ENCODE data around the gene TRAPPC4. TPM values are rescaled to one million over a fixed set of nuclear protein-coding genes. Genes with fewer than 3 reads are reported as not detected.
"Not testable (repeated sequence)": the region's sequence is repeated elsewhere in the genome, so short reads cannot be mapped to it uniquely, and the experiment has no call there.

TRAPPC4 gene
- total and polyA plus RNA-seq, 2 experiments from 2014 or later: 96.1 to 175 TPM

DNA sequence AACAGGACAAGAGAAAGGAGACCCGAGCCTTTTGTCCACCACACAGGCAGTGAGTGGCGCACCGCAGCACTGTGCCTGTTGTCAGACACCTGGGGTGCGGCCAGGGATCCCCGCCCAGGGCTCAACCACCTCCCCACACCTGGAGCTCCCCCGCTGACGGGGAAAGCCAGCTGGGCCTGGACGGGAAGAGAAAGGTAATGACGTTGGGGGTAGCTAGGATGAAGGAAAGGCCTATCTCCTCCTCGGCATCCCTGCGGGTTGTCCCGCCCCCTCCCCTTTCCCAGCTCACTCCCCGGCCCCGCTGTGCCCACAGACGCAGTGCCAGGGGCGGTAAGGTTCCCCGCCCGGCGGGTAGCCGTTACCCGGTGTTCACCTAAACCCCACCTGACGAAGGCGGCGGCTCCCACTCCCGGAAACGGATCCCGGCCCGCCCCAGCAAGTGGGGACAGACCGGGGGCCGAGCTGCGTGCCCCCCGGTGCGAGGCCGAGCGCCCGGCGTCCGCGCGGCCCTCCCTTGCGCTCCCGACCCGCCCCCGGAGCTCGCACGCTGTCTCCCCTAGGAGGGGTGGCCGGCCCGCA lies 37.9 kb downstream of the TRAPPC4 start:
- no peaks in the 10 kb centered on the region for H3K9me3 ChIP-seq (ENCODE audit: low read depth)
- no peak for TF ChIP-seq EZH2phosphoT487 (IDR thresholded peaks at IDR 0.05; ENCODE audit: low read depth, severe bottlenecking, unreplicated experiment)
- no peak for TF ChIP-seq EZH2 (IDR thresholded peaks at IDR 0.05; ENCODE audit: borderline replicate concordance)
- TF ChIP-seq, protein P1, sequence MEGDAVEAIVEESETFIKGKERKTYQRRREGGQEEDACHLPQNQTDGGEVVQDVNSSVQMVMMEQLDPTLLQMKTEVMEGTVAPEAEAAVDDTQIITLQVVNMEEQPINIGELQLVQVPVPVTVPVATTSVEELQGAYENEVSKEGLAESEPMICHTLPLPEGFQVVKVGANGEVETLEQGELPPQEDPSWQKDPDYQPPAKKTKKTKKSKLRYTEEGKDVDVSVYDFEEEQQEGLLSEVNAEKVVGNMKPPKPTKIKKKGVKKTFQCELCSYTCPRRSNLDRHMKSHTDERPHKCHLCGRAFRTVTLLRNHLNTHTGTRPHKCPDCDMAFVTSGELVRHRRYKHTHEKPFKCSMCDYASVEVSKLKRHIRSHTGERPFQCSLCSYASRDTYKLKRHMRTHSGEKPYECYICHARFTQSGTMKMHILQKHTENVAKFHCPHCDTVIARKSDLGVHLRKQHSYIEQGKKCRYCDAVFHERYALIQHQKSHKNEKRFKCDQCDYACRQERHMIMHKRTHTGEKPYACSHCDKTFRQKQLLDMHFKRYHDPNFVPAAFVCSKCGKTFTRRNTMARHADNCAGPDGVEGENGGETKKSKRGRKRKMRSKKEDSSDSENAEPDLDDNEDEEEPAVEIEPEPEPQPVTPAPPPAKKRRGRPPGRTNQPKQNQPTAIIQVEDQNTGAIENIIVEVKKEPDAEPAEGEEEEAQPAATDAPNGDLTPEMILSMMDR (IDR thresholded peaks at IDR 0.05; ENCODE audit: poor library complexity): no peak
- under 1% methylated on average over 36 of the region's 48 CpGs for WGBS (ENCODE audit: low lambda C conversion rate, missing lambda C conversion rate)
- H3K9me2 ChIP-seq (replicated peaks; ENCODE audit: insufficient read depth): no peaks in the 10 kb centered on the region
- no peaks in the 10 kb centered on the region for H3K27me3 ChIP-seq
- H3K36me3 ChIP-seq (replicated peaks; ENCODE audit: insufficient read depth, low read depth): no peaks in the 10 kb centered on the region
- peaks cover 32% of the 10 kb centered on the region for H3K79me2 ChIP-seq
- H3K4me2 ChIP-seq: peak overlapping the region; percentile 96
- peak; percentile 63 for DNase-seq (ENCODE audit: low spot score)
- H3K4me1 ChIP-seq (ENCODE audit: insufficient read depth): peaks cover 13% of the 10 kb centered on the region
- H3K27ac ChIP-seq: peak overlapping the region; percentile 86
- peak overlapping the region; percentile 64 for H3K4me3 ChIP-seq
- peaks cover 6% of the 10 kb centered on the region for H4K20me1 ChIP-seq (ENCODE audit: insufficient read depth, poor library complexity, severe bottlenecking)
- peak overlapping the region; percentile 64 for H2AFZ ChIP-seq

DNA sequence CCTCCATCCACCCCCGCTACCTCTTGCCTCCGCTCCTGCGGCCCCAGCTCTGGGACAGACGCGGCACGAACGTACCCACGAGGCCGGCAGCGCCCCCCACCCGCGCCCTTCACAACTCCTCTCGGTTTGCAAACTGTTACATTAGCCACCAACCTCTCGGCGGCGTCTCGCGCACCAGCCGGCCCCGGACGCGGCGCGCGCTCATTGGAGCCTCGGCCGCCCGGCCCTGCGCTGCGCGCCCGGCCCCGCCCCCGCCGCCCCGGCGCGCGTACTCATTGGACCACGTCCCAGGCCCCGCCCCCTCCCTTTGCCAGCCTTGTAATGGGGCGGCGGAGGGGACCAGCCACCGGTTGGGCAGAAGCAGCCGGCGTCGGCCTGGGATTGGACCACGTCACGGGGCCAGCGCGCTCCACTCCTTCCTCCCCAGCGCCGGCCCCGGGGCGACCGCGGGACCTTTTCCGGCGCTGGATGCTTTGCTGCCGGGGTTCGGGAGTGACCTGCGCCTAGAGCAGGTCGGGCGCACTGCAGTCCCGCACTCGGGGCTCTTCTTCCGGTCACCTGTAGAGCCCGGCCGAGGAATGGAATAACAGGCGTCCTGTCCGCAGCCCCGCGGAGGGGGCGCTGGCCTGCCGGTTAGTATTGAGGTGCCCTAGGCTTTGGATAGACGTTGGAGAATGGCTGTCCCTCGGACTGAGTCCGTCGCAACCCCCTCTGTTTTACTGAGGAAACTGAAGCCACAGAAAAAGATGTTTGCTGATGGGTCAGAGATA lies 38.6 kb downstream of the TRAPPC4 start, which contains the start of gene HYOU1:
HYOU1 (minus strand) TSS at position 206 of the 770 bp plus-strand sequence. CDS start 1,045 bp downstream, outside the sequence.
- peak; percentile 99 for DNase-seq (ENCODE audit: low spot score)
- Histone ChIP-seq H4K20me1 (ENCODE audit: insufficient read depth, poor library complexity, severe bottlenecking) (peaks cover 6% of the 10 kb centered on the region), H2AFZ (peak within 1 kb of the TSS; percentile 64), H3K27me3 (no peaks in the 10 kb centered on the region), H3K79me2 (peaks cover 32% of the 10 kb centered on the region), H3K27ac (peak within 1 kb of the TSS; percentile 86), H3K4me1 (ENCODE audit: insufficient read depth) (peaks cover 13% of the 10 kb centered on the region), H3K9me3 (ENCODE audit: low read depth) (no peaks in the 10 kb centered on the region), H3K4me3 (peak within 1 kb of the TSS; percentile 64), H3K9me2 (replicated peaks; ENCODE audit: insufficient read depth) (no peaks in the 10 kb centered on the region), H3K36me3 (replicated peaks; ENCODE audit: insufficient read depth, low read depth) (no peaks in the 10 kb centered on the region), H3K4me2 (peak within 1 kb of the TSS; percentile 96)
- TF ChIP-seq, protein P1 (IDR thresholded peaks at IDR 0.05; ENCODE audit: poor library complexity): peak; percentile 30
- no peak for TF ChIP-seq EZH2phosphoT487 (IDR thresholded peaks at IDR 0.05; ENCODE audit: low read depth, severe bottlenecking, unreplicated experiment)
- 1% methylated on average over 49 of the region's 79 CpGs for WGBS (ENCODE audit: low lambda C conversion rate, missing lambda C conversion rate)

DNA sequence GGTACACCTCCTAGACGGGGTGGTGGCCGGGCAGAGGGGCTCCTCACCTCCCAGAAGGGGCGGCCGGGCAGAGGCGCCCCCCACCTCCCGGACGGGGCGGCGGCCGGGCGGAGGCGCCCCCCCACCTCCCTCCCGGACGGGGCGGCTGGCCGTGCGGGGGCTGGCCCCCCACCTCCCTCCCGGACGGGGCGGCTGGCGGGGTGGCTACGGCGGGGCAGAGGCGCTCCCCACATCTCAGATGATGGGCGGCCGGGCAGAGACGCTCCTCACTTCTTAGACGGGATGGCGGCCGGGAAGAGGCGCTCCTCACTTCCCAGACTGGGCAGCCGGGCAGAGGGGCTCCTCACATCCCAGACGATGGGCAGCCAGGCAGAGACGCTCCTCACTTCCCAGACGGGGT lies 40.6 kb downstream of the TRAPPC4 start:
- not testable (repeated sequence) for H3K36me3 ChIP-seq (replicated peaks; ENCODE audit: insufficient read depth, low read depth); DNase-seq (ENCODE audit: low spot score); H2AFZ ChIP-seq; H3K4me3 ChIP-seq; H3K9me2 ChIP-seq (replicated peaks; ENCODE audit: insufficient read depth); H3K4me2 ChIP-seq; H4K20me1 ChIP-seq (ENCODE audit: insufficient read depth, poor library complexity, severe bottlenecking); H3K27me3 ChIP-seq; H3K27ac ChIP-seq; H3K9me3 ChIP-seq (ENCODE audit: low read depth)
- Histone ChIP-seq H3K4me1 (ENCODE audit: insufficient read depth) (peaks cover 13% of the 10 kb centered on the region), H3K79me2 (peaks cover 35% of the 10 kb centered on the region)
- WGBS (ENCODE audit: low lambda C conversion rate, missing lambda C conversion rate): 100% methylated on average over 4 of the region's 35 CpGs

DNA sequence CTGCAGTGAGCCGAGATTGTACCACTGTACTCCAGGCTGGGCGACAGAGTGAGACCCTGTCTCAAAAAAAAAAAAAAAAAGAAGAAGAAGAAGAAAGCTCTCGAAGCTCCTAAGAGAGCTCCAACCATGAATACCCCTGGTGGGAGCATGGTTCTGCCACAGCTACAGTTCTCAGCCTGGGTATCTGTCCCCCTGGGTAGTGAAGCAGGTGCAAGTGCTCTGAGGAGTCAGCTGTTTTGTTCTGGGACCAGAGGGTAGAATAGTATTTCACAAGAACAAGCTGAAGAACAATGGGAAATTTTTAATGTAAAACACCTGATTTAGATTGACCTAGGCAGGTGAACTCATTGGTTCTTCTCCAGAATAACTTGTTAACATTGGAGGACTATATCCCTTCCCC lies 42.7 kb downstream of the TRAPPC4 start:
- no peak overlapping the region for H2AFZ ChIP-seq
- peaks cover 25% of the 10 kb centered on the region for H3K79me2 ChIP-seq
- H3K27me3 ChIP-seq: no peaks in the 10 kb centered on the region
- no peaks in the 10 kb centered on the region for H3K9me3 ChIP-seq (ENCODE audit: low read depth)
- H3K4me3 ChIP-seq: no peak overlapping the region
- 94% methylated on average over 3 of the region's 3 CpGs for WGBS (ENCODE audit: low lambda C conversion rate, missing lambda C conversion rate)
- no peak for TF ChIP-seq EZH2 (IDR thresholded peaks at IDR 0.05; ENCODE audit: borderline replicate concordance)
- TF ChIP-seq EZH2phosphoT487 (IDR thresholded peaks at IDR 0.05; ENCODE audit: low read depth, severe bottlenecking, unreplicated experiment): no peak
- TF ChIP-seq, protein P1 (IDR thresholded peaks at IDR 0.05; ENCODE audit: poor library complexity): no peak
- H3K4me2 ChIP-seq: no peak overlapping the region
- no peak for DNase-seq (ENCODE audit: low spot score)
- no peak overlapping the region for H3K27ac ChIP-seq
- no peaks in the 10 kb centered on the region for H4K20me1 ChIP-seq (ENCODE audit: insufficient read depth, poor library complexity, severe bottlenecking)
- H3K36me3 ChIP-seq (replicated peaks; ENCODE audit: insufficient read depth, low read depth): no peaks in the 10 kb centered on the region
- peaks cover 6% of the 10 kb centered on the region for H3K4me1 ChIP-seq (ENCODE audit: insufficient read depth)
- H3K9me2 ChIP-seq (replicated peaks; ENCODE audit: insufficient read depth): no peaks in the 10 kb centered on the region

All from hepatocyte (in vitro differentiated cells).